ENCODE measurements around the gene KLHDC3. TPM values are rescaled to one million over a fixed set of nuclear protein-coding genes. Genes with fewer than 3 reads are reported as not detected.
"Not testable (repeated sequence)": the region's sequence is repeated elsewhere in the genome, so short reads cannot be mapped to it uniquely, and the experiment has no call there.

KLHDC3 gene
- total RNA-seq, 1 donor from 2014 or later, result 82.3 TPM

DNA sequence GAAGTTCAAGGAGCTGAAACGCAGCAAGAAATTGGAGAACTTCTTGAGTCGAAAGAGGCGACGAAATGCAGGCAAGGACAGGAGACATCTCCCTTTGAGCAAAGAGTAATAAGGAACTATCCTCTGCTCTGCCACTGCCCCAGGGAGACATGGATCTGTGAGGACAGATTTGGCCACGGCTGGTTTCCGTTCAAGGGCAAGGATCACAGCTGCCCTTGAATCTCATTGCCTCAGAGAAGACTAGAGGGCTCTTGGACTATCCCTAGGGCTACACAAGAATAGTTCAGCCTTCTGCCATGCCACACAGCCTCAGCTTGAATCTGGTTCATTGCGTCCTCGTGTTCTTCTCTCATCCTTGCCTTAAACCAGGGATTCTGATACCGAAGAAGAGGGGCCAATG lies 15.1 kb downstream of the KLHDC3 start:
- DNase-seq, result no peak

DNA sequence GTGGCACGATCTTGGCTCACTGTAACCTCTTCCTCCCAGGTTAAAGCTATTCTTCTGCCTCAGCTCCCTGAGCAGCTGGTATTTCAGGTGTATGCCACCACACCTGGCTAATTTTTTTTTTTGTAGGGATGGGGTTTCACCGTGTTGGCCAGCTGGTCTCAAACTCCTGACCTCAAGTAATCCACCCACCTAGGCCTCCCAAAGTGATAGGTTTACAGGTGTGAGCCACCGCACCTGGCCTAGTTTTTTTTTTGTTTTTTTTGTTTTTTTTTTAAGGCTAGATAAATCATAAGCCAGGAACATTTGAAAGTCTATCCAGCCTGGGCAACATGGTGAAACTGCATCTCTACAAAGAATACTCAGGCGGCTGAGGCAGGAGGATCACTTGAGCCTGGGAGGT lies 18.3 kb downstream of the KLHDC3 start:
- no peak for DNase-seq

DNA sequence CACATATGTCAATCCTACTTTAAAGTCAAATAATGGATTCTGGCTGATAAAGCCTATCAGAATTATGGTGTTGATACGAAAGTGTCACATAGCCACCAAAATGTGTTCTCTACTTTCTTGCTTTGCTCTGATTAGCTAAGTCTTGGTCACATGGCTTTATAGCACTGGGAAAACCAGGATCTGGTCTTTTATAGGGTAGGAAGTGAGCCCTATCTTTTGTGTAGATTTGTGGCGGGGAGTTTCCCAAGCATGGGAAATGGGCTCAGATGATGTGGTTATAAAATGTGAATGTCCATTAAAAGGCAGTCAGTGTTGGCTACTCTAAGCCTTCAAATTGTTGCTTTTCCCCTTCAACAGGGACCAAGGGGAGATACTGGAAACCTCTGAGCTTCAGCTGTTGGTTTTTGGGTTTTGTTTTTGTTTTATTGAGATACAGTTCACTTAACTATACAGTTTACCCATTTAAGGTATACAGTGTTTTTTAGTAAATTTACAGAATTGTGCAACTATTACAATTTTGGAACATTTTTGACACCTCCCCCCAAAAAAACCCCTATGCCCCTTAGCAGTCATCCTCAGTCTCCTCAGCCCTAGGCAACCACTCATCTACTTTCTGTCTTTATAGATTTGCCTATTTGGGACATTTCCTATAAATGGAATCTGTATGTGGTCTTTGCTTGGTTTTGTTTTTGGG lies 19.6 kb downstream of the KLHDC3 start:
- DNase-seq, result no peak

DNA sequence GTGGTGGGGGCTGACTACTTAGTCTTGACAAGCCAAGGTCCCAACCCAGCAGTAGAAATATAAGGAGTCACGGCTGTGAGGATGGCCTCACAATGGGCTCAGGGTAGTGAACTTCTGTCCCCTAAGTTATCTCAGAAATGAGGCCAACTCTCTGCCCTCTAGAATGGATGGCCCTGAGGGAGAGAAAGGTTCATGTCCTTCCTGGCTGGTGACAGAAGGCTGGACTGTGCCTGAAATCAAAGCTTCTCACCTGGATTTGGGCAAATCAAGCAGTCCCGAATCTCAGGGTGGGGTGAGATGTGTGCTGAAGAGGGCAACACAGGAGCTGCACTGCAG lies 20.1 kb downstream of the KLHDC3 start:
- no peak for DNase-seq

DNA sequence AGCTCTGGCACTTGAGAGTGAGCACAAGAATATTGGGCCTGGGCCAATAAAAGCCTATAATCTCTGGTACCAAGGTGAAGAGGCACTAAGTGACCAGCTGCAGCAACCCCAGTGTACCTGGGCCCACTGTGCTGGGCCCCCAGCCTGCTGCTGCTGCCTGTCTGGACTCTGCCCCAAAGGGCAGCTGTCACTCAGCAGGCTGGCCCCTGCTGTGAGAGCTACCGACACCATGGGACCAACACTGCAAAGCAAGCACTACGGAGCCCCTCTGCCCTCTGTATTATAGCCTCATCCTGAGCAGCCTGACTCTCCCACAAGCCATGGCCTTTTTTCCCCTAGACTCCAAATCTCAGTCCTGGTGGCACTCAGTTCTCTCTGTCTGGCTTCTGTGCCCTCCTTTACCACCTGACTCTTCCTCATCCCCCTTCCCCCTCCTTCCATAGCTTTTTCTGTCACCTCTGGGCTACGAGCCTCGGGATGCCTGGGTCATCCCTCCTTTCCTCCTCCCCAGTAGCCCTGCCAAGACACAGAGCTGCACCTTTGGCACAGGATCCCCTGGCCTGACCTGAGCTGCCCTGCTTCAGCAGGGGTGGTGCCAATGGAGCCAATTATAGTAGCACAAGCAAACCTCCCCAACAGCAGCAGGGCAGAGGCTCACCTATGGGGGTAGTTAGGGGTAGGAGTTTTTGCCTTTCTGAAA lies 21.6 kb downstream of the KLHDC3 start:
- no peak for DNase-seq

DNA sequence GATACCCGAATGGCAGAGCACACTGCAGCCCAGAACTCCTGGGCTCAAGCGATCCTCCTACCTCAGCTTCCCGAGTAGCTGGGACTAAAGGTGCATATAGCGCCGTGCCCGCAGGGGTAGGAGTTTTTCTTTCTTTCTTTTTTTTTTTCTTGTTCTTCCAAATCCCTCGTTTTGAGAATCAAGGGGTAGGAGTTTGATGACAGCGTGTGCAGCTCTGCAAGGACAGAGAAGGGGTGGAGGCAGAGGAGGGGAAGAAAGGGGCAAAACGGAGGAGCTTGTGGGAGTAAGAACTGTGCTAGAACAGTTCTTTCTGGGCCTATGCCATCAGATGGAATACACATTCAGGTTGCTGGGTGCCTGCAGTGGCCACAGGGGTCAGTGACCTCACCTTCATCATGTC lies 22.7 kb downstream of the KLHDC3 start:
- DNase-seq, result no peak

DNA sequence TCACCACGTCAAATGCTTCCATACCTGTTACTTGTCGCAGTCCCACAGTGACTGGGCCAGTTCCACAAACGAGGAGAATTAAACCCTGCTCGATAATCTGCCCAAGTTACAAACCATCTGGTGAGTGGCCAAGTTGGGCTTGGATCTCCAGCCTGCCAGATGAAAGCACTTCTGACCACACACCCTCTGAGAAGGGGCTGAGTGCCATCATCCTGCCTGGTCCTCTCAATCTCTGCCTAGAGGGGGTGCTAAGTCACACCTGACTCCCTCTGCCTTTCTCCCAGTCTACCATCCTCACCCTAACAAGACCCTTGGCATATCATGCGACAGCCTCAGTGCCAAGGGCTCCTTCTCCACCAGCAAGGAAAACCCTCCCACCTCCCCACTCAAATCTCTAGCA lies 23.1 kb downstream of the KLHDC3 start:
- no peak for DNase-seq

DNA sequence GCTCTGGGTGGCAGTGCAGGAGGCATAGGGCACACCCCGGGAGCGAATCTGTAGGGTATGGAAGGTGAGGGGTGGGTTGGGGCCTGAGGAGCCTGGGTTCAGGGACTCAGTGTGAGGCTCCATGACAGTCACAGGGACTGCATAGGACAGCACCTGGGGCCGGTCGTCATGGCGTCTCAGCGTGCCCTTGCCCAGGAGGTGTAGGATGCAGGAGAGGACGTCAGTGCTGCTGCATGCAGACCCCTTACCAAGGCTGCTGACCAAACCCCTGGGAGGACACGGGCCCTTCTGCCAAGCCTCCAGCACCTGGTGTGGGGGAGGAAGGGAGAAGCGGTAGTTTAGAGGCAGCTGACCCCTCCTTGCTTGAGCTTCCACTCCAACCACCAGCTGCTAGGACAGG lies 23.7 kb downstream of the KLHDC3 start:
- DNase-seq, result no peak

DNA sequence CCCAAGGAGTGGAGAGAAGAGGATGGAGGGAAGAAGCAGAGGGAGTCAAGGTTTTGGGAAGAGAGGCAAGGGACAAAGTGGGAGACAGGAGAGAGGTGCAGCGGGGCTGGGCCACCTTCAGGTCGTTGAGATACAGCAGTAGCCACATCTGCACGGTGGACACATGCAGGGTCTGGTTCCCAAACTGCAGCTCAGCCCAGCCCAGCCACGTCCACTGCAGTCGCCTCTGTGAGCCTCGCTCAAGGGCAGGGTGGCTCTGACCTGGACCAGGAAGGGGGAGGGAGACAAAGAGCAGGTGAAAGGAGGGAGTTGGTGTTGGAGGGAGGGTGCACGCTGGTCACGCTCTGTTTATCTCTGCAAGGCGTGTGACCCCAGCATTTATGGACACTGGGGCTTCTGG lies 24.7 kb downstream of the KLHDC3 start:
- DNase-seq, result no peak

DNA sequence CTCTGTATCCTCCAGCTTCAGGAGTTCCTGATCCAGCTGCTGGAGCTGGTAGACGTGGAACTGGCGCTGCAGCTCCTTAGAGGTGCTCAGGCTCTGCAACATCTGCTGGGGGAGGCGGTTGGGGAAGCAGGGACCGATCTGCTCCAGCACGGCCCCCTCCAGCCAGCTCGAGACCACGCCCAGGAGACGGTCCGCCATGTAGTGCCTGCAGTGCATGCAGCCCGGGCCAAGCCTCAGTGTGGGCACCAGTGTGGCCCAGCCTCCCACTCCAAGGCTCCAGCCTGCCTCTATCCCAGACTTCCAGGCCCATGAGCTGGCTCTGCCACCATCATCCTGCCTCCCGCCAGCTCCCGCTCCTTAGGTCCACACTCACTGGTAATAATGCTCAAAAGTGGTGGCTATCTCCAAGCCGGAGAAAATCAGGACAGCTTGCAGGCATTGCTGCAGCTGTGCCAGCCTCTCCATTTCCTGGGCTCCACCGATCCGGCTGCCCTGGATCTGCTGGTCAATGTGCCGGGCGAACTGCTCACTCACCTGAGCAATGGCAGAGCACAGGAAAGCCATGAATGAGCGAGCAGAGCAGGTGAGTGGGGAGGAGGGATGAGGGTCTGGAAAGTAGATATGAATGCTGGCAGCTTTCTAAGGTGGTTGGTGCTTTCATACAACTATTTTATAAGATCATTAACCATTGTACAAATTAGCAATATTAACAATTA lies 26.7 kb downstream of the KLHDC3 start:
- DNase-seq, result no peak

DNA sequence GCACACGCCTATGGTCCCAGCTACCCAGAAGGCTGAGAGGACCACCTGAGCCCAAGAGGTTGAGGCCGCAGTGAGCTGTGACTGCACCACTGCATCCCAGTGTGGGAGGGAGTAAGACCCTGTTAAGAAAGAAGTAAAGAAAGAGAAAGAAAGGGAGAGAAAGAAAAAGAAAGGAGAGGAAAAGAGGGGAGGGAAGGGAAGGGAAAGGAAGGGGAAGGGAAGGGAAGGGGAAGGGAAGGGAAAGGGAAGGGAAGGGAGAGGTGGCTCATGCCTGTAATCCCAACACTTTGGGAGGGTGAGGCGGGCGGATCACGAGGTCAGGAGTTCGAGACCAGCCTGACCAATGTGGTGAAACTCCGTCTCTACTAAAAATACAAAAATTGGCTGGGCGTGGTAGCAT lies 27.4 kb downstream of the KLHDC3 start:
- not testable (repeated sequence) for DNase-seq

DNA sequence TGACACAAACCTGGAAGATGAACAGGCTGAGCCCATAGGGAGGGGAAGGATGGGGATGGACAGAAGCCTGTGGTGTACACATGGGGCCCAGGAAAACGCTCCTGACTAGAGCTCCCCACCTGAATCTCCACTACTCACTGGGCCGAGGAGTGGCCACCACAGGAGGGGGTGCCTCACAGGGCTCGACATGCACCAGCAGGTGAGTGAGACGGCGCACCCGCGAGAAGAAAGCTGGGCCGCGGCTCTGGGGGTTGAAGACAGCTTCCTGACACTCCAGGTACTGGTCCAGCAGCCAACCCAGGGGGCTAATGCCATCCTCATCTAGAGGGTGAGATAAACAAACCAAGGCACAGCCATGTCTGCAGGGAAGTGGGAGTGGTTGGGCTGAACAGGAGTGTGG lies 29.3 kb downstream of the KLHDC3 start:
- DNase-seq, result no peak

DNA sequence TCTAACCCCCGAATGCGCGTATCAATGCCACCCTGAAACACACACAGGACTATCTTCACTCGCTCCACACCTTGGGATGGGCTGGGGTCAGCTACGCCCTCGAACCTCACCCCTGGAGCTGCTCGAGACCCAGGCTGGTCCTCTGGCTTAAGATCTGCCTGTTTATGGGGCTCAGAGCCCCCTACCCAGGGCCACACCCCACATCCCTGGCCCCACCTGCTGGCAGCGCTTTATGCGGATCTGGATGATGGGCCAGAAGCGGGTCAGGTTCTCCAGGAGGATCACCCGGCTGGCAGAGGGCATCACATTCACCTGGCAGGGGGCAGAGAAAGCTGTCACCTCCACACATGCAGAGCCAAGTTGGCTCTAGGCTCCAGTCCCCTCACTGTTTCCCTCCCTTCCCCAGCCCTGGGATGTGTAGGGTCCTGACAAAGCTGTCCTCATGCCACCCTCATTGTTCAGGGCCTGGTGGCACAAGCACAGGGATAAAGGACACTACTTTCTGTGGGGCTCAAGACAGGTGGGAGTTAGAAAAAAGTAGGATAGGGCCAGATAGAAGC lies 31.4 kb downstream of the KLHDC3 start:
- DNase-seq, result no peak

DNA sequence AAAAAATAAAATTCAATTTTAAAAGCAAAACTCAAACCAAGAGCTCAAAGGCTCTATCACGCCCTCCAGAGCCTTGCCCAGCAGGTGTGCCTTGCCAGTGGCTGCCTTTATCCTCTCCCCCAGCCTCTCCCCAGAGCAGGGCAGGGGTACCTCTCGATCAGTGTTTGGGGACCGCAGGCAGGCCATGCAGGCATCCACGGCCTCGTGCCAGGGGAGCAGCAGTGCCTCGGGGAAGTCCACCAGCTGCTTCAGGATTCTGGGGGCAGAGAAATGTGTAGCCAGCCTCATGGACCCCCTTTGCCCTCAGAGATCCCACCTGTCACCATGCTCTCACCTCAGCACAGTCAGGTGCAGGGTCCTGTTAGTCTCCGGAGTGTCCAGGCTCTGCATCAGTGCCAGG lies 33.9 kb downstream of the KLHDC3 start:
- no peak for DNase-seq

DNA sequence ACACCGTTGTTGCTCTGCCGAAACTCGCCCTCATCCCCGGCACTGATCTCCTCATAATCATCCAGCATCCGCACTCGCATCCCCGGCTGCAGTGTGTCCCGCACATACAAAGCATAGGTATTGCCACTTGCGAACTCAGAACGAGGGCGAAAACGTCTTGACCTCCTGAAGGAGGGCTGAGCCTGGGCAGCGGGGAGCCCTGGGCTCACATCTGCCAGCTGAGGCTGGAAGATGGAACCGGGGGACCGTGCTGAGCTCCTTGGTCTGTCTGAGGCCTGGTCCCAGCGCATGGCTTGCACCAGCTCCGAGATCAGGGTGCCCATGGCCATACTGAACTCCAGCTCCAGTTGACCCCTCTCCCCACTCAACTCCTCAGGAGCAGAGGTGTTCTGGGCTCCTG lies 36.9 kb downstream of the KLHDC3 start:
- no peak for DNase-seq

DNA sequence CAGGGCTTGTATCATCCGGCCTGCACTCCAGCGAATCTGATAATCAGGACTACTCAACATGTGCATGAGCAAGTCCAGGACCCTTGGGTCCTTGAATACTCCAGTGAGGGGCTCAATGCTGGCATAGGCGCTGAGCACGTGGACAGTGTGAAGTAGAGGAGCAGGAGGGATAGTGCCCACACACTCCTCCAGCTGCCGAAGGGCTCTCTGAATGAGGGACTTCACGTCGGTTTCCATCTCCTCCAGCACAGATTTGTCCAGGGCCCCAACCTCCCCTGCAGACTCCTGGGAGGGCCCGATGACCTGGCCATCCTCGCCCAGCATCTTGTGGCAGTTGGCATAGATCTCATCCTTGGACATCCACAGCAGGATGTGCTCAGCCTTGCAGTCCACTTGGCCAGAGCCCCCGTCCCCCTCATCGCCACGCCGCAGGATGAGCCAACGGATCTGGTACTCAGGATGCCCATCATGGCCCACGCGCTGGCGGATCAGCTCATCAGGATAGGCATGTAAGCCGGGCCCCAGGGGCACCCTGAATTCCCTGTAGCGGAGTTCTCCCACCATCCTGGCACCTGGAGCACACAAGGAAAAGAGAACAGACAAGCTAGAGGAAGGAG lies 38.3 kb downstream of the KLHDC3 start:
- no peak for DNase-seq

DNA sequence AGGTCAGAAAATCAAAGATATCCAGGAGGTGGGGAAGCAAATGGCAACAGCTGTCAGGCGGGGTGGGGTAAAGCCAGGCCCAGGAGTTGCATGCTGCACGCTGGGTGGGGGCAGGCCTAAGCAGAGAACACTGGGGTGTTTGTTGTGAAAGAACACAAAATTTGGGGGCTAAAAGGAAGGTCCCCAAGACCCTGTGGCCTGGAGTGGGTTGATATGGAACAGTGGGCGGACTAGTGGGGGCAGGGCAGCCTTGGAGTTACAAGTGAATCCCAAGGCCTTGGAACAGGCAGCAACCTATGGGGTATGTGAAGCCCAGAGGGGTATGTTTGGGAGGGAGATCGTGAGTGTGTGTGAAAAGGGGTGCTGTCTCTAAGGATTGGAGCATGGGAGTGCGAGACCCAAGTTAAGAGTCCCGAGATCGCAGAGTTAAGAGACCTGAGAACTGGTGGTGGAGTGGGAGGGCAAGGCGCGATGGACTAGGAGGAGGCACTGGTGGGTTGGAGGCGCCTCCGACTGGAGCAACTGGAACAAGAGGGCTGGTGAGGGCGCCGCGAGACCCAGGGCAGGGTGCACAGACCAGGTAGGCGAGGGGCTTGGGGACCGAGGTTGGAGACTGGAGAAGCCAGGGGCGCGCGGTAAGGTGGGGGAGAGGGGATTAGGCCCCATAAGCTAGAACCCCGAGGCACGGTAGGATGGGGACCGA lies 38.9 kb downstream of the KLHDC3 start:
- no peak for DNase-seq

DNA sequence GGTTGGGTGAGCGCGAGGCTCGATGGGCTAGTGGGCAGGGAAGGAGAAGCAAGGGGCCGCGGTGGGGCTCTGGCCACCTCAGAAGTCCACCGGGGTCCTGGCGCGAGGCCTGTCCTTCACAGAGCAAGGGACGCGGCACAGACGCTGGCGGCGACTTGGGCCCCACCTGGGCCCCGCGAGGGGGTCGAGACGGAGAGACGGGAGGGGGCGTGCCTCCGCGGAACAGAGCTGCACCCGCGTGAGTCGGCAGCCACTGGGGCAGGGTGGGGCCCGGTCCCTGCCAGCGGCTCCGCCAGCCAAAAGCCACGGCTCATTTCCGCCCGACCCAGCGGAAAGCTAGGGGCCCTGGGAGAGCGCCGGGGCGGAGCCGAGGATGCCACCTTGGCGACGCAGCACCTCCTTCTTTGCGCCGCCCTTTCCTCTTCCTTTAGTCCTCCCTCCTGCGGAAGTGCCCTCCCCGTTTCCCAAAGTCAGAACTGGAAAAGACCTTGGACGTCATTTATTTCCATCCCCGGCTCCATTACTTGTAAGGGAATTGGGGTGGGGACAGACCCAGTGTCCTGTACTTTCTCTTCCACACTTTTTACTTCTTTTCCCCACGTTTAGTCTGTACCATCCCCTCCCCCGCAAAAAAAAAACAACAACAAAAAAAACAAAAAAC lies 39.6 kb downstream of the KLHDC3 start, which contains the start of gene CUL7:
CUL7 (minus strand) TSS at position 307 of the 661 bp plus-strand sequence. CDS start 1,063 bp downstream, outside the sequence.
- peak; percentile 97 for DNase-seq

DNA sequence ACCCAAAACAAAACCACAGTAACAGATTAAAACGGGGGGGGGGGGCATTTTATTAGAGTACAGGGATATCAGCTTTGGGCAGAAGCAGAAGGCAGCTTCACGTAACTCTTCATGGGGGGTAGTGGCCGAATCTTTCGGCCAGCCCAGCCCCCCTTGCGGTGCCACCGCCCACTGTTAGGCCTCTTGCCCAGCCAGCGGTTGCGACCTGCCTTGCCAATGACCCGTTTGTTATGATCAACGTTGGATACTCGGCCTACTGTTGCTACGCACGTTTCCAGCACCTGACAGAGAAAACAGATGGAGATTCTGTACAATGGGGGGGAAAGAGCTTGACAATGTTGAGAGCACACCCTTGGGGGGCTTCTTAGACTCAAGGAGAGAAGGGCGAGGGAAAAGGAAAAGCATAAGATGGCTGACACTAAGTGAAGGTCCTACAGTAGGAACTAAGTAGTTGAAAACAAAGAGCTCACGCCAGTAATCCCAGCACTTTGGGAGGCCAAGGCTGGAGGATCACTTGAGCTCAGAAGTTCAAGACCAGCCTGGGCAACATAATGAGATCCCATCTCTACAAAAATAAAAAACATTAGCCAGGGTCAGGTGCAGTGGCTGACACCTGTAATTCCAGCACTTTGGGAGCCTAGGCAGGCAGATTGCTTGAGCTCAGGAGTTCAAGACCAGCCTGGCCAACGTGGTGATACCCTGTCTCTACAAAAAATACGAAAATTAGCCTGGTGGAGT lies 40.3 kb downstream of the KLHDC3 start:
- DNase-seq, result no peak

DNA sequence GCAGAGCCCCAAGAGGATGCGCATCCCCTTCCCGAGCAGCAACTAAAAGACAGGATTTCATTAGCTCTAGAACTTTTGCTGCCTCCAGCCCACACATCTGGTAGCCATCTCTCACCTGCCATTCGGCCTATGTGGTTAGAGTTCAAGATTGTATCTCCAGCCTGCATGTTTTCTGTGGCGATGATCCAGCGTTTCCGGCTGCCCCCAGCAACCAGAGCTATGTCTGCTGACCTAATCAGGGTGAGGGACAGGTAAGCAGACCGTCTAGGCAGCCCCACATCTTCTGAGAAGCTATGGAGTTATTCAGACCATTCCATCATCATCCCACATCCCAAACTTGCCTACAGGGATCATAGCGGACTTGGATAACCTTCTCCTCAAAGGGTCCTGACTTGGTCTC lies 41.9 kb downstream of the KLHDC3 start:
- DNase-seq, result no peak

DNA sequence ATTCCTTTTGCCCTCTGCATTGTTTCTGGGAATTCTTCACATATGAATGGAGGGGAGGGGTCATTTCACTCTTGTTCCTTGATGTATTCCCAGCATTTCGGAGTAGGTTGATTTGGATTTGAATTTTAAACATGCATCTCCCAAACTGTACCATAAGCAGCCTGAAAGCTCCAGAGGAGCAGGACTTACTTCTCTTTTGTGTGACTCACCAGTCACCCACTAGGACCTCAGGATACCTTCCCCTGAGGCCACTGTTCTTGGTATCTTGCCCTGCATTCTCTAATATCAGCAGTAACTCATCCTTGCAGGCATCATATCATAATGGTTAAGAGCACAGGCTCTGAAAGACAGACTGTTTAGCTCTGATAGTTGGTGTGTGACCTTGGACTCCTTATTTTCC lies 44.5 kb downstream of the KLHDC3 start:
- DNase-seq, result no peak

Data from skin of body (tissue), 2 donors.